Neural cell (in vitro differentiated cells): ENCODE data around the gene ROR2.

ENCODE experiments used
- EP300 ChIP-seq: fragments of 450-650 bp; conservative IDR thresholded peaks from 2 replicates; pipeline ENCODE4 v1.6.1; 2014; ENCODE audit warnings: antibody characterized with exemption, mild to moderate bottlenecking, moderate library complexity; ENCODE audit not compliant: poor library complexity, severe bottlenecking
- MXI1 ChIP-seq: fragments of 450-650 bp; conservative IDR thresholded peaks from 2 replicates; pipeline ENCODE4 v1.6.1; 2014; ENCODE audit warnings: antibody characterized with exemption, mild to moderate bottlenecking; ENCODE audit not compliant: poor library complexity, severe bottlenecking
- POLR2AphosphoS5 ChIP-seq: IDR thresholded peaks from 2 replicates; pipeline ENCODE4 v1.6.1; 2012
- REST ChIP-seq: IDR thresholded peaks from 2 replicates; pipeline ENCODE4 v1.6.1; 2012; ENCODE audit warnings: borderline replicate concordance
- TF ChIP-seq, protein P1 (sequence below): fragments of 450-650 bp; IDR thresholded peaks from 2 replicates; pipeline ENCODE4 v1.5.1; 2014; ENCODE audit warnings: antibody characterized with exemption, mild to moderate bottlenecking, moderate library complexity; ENCODE audit not compliant: poor library complexity, severe bottlenecking

DNA sequence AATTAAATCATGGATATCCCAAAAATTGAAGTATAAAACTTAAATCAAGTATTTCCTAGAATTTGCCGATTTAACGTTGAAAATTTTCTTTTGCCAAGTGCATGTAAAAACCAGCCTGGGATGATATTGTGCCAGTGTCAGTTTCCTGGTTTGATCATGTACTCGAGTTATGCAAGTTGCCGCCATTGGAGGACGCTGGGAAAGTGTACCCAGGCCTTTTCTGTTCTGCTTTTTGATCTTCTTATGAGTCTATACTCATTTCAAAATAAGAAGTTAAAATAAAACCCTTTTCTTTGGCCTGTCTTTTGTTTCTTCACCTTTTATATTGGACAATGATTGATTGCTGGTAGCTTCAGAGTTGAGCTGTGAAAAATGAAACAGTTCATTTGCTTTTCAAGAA is 433.3 kb downstream of the ROR2 start:
- no peak for TF ChIP-seq POLR2AphosphoS5
- TF ChIP-seq EP300: no peak
- TF ChIP-seq, protein P1, sequence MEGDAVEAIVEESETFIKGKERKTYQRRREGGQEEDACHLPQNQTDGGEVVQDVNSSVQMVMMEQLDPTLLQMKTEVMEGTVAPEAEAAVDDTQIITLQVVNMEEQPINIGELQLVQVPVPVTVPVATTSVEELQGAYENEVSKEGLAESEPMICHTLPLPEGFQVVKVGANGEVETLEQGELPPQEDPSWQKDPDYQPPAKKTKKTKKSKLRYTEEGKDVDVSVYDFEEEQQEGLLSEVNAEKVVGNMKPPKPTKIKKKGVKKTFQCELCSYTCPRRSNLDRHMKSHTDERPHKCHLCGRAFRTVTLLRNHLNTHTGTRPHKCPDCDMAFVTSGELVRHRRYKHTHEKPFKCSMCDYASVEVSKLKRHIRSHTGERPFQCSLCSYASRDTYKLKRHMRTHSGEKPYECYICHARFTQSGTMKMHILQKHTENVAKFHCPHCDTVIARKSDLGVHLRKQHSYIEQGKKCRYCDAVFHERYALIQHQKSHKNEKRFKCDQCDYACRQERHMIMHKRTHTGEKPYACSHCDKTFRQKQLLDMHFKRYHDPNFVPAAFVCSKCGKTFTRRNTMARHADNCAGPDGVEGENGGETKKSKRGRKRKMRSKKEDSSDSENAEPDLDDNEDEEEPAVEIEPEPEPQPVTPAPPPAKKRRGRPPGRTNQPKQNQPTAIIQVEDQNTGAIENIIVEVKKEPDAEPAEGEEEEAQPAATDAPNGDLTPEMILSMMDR: no peak
- no peak for TF ChIP-seq MXI1
- no peak for TF ChIP-seq REST
